SK-N-SH treated with all-trans-retinoic acid at 6 μM for 48 hours (cell line): ENCODE results near the gene XAGE1B.

Experiments
- ARNTL ChIP-seq: fragments of 450-650 bp; formaldehyde crosslinking; IDR thresholded peaks from 2 replicates; pipeline ENCODE4 v1.5.0; 2020; ENCODE audit warnings: low read depth, mild to moderate bottlenecking, moderate library complexity, borderline replicate concordance
- PATZ1 ChIP-seq: fragments of 250-450 bp; sonication (Bioruptor Pico); IDR thresholded peaks from 2 replicates; pipeline ENCODE4 v1.8.0; 2020; ENCODE audit warnings: mild to moderate bottlenecking, moderate library complexity, borderline replicate concordance
- RARB ChIP-seq: fragments of 250-450 bp; sonication (Bioruptor Pico); IDR thresholded peaks from 2 replicates; pipeline ENCODE4 v1.8.0; 2021; ENCODE audit warnings: mild to moderate bottlenecking, moderate library complexity
- TSHZ2 ChIP-seq: fragments of 250-450 bp; sonication (Bioruptor Pico); IDR thresholded peaks from 2 replicates; pipeline ENCODE4 v1.5.0; 2020; ENCODE audit warnings: mild to moderate bottlenecking, moderate library complexity

DNA sequence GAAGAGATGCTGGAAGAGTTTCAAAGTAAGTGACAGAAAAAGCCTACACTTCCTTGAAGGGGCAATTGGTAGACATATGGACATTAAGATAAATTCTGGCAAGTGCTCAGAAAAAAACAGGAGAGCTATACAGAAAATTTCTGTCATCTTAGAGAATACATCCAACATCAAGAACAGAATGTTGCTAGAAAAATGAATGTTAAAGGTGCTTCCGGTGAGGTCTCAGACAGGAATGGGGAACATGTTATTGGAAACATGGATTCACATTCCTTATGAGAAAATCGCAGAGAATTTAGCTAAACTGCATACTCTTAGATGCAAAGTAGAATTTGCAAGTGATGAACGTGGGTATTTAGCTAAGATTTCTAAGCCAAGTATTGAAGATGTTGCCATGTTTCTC lies 9.5 kb downstream of the XAGE1B start:
- TF ChIP-seq TSHZ2 (CRISPR knock-in tag) (no peak), RARB (CRISPR knock-in tag) (no peak), ARNTL (CRISPR knock-in tag) (no peak), PATZ1 (no peak)
